Activated CD8-positive, alpha-beta memory T cell treated with anti-CD3 and anti-CD28 coated beads, Interleukin-2, amount 50 U/mL, for 1 hour (primary cell): ENCODE results near the gene VEGFD.

Source experiments
- DNase-seq: peaks from one replicate; pipeline ENCODE4 v3.0.0-alpha.2; 2020; ENCODE audit errors: extremely low read depth

Gene VEGFD, protein sequence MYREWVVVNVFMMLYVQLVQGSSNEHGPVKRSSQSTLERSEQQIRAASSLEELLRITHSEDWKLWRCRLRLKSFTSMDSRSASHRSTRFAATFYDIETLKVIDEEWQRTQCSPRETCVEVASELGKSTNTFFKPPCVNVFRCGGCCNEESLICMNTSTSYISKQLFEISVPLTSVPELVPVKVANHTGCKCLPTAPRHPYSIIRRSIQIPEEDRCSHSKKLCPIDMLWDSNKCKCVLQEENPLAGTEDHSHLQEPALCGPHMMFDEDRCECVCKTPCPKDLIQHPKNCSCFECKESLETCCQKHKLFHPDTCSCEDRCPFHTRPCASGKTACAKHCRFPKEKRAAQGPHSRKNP

DNA sequence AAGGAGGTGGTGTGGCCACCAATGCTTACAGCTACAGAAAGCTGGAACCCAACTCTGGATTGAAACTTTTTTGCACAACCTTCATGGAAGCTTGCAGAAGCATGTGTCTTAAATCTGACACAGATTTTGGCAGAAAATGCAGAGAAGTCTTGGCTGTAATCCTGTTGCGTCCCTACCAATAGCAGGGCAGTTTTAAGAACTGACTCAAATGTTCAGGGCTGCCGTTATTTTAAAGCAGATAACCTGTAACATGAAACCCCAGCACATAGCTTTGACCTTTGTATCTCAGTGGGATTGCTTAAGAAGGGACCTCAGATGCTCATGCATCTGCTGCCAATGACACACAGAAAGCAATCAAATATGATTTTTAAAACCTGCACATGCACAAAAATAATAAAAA is at the start of gene VEGFD:
Gene VEGFD (minus strand): TSS at position 110 of the 400 bp plus-strand sequence. CDS start 467 bp downstream, outside the sequence.
- no peak for DNase-seq

DNA sequence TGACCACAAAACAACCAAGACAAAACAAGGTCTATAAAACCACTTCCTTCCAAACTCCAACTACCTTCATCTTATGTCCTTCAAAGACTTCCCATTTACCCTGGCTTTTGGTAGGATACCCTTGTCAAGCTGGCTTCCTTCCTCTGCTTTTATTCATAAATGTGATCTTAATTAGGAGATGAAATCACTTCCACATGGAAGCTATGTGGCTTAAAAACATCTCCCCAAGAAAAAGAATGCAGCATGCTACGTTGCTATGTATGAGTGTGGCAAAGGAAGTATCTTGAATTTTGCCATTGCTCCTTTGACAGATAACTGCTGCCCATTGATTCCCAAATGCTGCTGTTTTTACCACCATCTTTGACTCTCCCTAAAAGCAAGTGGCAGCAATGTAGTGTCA is 46.4 kb upstream of the VEGFD start:
- no peak for DNase-seq

DNA sequence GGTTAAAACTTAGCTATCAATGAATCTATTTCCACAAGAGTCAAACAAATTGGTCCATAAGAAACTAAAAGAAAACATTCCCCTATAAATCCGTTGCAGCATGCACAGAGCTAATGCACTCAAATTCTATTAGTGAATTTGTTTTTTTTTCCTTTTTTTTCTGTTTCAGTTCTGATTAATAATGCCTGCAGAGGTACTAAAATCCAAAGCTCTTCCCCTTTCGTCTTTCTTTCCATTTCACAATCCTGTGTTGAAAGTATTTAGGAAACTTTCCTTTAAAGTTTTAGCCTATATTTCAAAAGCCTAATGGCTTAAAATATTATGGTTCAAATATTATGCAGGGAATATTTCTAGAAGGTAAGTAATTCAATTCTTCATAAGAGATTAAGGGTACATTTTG is 45.9 kb upstream of the VEGFD start:
- DNase-seq = no peak

DNA sequence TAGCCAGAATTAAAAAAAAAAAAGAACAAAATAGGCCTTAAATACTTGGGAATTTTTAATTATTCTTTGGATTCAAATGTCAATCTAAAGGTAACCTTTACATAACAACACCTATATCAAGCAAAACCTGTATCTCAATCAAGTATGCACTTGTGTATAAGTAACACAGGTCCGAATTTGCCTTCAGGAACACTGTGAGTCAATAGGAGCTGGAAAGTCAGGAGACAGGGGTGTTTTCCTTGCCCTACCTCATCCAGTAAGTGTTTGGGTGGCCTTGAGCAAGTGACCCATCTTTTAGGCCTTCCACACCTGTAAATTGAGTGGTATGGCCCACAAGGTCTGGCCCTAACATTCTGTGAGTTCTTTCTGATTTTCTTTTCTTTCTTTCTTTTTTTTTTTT is 40.8 kb upstream of the VEGFD start:
- DNase-seq = no peak

DNA sequence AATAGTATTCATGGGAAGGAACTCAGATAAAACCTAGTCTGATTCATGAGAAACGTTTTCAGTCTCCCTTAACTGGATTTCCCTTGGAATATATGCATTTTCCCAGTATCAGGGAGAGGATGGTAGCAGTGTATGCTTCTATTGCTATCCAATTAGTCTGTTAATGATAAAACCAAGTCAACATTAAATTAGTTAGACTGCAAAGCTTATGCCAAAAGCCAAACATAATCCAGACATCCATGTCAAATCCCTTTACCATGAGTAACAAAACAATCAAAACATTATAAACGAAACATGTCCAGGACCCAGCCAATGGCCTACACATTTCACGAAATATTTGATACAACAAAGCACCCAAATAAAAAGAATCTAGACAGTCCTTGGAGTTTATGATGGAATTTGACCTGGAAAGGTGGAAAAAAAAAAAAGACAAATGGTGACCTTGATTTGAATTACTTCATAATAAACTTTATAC is 34.5 kb upstream of the VEGFD start:
- no peak for DNase-seq

DNA sequence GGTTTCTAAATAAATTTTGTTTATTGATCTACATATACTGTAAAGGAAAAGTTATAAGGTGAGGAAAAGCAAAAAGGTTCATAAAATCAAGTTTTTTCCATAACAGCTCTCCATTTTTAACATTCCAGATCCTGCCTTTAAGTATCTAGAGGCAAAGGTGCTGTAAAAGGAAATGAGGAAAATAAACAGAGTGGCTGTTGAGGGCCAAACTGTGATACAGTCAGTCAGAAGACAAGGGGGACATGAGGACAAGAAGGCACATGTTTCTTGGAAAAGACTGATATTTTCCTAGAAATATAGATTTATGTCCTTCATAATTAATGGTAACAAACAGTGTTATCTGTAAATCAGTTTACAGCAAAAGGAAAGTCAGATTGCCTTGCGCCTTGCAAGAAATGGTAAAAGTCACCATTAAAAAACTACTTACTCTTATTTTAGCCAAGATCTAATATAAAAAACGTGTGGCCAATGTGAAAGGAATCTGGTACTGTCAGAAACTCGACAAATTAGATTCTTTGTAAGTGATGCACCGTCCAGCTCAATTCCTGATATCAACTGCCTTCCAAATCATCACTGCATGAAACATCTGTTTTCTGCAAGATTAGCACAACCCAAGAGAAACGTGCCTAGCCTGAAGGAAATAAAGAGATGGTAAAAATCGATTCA is 34.0 kb upstream of the VEGFD start:
- no peak for DNase-seq

DNA sequence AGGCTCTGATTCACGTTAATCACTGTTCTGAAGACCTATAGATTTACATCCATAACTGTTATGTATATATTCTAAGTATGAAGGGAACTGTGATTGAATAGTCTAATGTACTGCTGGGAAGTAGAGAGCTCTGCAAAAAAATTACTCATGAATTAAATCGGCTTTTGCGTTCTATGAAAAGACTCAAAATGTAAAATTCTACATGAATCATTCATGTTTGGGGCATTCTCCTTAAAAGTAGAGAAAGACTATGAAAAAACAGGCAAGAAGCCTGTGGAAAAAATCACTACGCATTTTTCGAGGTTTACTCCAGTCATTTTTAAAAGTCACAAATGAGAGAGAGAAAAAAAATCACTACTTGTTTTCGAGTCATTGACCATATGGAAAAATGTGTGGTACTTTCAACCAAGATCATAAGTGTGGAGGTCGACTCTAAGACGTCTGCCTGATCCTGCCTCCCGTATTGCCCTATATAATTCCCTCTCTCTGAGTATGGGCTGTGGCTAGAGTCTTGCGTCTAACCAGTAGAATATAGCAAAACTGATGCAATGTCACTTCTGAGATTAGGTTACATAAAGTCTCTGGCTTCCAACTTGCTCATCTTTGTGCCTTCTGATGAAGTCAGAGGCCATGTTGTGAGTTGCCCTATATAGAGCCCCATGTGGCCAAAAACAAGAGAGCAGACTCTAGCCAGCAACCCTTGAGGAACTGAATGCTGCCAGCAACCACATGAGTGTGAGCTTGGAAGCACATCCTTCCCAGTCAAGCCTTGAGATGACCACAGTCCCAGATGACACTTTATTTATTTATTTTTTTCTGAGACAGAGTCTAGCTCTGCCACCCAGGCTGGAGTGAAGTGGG is 32.1 kb upstream of the VEGFD start:
- DNase-seq = no peak

DNA sequence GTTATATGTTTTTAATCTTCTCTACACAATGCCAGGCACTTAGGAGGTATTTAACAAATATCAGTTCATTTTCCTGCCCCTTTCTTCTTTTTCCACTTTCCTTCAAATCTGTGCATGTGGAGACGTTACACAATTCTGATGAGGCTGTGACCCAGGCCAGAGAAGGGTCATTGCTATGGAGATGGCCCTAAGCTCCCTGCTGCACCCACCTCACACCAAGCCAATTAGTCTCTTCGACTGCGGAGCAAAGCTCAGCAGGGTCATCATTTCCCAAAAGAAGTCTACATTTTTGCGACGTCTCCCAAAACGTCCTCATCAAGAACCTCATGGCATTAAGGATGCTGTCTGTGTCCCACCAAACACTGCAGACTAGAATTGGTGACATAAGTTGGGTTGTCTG is 28.9 kb upstream of the VEGFD start:
- no peak for DNase-seq

DNA sequence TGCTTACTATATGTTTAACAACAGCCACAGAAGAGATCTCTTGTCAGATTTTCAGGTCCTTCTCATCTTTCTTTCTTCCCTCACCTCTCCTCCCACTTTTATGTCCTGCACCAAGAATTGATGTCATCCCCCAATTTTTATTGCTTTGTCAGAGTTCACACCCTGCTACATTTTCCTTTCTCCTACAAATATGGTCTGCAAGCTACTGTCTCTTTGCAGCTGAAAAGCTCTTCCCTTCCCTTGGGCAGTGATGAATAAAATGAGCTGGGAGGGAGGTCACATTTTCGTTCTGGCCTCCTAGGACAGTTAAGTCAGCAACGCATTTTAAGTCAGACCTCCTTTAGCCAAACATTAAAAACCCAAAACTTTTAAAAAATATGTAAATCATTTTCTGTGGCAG is 26.7 kb upstream of the VEGFD start:
- no peak for DNase-seq

DNA sequence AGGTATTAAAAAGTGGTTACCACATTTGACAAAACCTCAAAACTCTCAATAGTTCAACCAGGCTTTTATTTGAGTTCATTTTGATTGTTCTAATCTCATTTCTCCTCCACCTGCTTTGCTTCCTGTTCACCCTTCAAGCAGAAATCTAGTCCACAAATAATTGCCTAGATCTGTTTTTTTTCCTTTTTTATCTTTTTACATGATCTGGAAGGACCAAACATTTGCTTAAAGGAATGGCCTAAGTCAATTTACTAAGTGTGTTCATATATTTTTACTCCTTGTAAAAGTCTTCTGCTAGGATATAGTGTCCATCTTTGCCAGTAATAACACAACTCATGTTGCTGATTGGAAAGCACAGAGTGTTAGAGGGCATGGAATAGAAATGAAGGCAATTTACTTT is 26.2 kb upstream of the VEGFD start:
- DNase-seq = no peak

DNA sequence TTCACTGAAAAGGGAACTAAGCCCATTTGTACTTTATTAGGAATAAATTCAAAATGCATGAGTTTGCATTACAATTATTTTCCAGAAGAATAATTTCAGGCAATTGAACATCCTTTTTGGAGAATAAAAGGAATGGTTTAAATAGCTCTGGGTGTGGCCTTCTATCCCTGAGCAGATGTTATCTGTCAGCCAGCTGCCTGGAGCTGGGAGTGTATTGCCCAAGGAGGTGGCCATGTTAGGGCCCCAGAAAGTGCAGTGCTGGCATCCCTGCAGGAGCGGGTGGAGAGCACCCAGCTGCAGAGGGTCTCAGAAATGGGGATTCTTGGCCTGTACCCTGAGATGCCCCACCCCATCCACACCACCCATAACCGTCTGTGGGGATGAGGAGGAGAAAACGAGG is 21.6 kb upstream of the VEGFD start:
- no peak for DNase-seq

DNA sequence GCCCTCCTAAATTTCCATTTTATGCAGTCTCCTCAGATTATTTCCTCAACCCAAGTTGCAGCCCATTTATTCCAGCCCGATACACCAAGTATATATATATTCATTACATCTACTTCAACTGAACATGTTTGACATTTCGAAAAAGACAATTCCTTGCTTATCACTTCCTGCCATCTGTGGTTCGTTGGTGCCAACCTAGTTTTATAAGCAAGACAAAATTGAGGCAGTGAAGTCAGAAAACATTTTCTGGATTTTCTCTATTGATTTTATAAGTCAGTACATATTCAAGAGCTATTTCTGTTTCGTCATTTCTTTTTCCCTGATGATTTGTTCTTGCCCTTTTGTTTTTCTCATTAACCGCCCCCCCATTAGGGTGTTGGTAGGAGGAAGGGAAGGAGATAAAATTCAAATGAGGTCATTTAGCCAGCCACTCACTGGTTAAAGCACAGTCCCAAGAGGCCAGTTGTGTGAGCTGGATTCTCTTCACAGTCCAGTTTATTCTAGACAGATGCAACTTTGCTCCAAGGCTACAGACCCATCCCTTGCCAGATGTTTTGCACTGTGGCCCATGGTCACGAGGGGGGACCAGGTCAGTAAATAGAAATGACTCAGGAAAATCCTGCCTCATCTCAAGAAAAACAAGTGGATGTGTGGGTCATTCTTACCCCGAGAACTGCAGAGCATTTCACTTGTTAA is 20.3 kb upstream of the VEGFD start:
- no peak for DNase-seq

DNA sequence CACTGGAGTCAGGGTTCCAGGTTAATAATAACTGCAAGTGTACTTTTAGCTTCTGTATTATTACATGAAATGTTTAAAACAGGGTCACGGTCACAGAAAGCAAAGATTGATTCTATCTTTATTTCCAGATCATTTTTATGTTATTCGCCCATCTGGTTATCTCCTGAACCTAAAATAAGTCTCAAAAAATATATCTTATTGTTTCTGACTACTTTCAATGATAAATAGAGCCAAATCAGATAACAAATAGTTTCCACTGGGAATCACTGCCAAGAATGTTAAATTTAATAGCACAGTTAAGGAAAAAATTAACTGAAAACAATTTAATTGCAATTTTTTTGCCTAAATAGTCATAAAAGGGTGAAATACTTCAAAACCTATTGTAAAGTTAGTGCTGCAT is 17.2 kb upstream of the VEGFD start:
- no peak for DNase-seq

DNA sequence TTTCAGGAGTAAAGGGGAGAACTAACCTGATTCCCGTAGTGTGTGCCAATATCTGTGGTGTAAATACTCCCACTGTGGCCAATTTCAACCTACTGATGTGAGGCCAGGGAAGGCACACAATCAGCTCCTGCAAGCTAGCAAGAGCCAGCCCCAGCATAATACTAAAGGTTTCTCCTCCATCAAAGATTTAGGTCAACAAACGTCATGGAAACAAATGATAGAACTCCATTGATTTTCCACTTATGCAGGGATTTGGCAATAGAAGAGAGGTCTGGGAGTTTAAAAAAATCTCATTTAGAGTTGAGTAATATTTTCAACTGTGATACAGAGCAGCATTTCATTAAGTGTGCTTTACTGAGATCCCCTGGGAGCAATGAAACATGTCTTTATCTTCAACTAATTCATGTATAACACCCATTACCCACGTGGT is 15.8 kb upstream of the VEGFD start:
- DNase-seq = no peak

DNA sequence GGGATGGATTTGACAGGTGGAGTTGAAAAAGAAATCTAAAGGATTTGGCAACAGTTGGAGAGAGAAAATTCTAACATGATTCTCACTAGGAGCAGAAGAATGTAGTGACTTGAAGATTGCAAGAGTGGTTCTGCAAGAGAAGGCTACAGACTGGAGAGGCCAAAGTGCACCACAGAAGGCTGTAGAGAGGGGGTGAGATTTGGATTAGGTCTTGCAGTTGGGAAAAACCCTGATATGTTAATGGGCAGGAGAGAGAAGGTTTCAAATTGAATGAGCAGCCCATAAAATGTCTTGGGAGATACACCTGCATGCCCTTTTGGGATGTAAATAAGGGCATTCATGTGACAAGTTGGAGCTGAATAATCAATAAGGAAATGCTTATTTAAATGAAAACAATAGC is 14.7 kb upstream of the VEGFD start:
- no peak for DNase-seq

DNA sequence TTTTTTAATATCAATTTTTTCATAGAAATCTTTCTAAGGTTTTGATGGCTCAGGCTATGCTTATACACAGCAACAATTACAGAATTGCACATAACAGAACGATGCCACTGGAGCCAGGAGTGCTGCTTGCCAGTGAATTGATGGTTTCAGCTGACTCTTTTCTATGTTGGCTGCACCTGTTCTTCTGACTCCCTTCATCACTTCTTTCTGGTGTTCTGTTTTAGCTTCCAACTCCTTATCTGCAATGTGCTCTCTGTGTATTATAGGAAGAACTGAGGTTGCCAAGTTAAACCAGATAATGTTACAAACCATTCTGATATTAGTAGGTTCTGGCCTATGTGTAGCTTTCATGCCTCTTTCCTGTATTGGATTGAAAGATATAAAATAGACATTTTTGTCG is 11.6 kb upstream of the VEGFD start:
- no peak for DNase-seq

DNA sequence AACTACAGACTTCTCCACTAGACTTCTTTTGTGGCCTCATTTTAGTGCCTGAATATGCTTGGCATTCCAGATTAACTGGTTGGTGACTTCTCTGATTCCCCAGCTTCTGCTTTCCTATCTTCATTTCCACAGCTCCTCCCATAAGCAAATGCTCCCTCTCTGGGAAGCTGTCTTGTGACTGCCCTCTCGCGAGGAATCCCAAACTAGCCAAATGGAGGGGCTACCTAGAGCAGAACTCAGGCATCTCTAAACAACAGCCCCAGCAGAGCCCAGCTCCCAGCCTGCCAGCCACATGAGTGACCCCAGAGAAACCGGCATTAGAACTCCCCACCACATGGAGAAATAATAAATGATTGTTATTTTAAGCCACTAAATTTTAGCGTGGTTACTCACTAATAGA is 7.6 kb upstream of the VEGFD start:
- DNase-seq = no peak

DNA sequence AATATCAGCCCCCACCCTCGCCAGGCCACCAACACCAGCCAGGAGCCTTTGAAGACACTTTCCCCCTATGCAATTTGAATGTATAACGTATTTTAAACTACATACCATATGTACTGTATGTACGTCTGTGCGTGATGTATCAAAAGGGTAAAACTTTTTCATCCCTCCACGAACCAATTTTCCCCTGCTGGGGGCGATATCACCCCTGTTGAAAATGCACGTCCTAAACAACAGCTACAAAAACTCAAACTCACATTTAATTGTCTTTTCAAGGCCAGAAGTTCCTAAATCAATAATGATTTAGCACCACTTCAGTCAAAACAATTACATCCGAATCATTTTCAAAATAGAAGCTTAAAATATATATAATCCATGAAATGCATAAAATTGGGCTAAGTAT is 1.4 kb downstream of the VEGFD start:
- no peak for DNase-seq

DNA sequence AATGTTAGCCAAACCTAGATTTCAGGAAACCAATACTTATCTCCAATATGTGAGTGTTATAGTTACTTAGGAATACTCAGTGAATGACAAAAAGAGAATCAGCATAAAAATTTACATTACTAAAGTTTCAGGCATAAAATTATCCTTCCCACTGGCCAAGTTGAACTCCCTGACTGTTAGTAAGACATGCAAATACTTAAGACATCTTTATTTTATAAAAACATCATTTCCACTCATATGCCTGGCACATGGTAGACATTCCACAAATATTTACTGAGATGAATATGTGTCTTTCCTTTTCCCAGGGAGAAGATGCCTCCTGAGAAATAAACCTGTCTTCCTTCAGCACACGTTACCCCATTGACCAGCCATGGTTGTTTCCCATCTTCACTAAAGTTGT is 7.3 kb downstream of the VEGFD start:
- no peak for DNase-seq

DNA sequence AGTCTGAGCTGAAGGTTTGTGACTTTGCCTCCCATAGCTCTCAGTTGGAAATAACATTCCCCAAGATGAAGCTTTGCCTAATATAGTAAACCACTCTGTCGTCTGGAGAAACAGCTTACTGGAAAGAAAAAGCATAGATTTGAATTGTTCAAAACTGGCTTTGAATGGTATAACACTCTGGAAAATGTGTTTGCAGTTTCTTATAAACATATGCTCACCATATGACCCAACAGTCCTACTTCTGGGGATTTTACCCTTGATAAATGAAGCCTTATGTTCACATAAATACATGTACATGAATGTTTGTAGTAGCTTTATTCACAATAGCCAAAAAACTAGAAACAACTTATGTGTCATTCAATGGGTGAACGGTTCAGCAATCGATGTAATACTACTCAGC is 10.2 kb downstream of the VEGFD start:
- no peak for DNase-seq

DNA sequence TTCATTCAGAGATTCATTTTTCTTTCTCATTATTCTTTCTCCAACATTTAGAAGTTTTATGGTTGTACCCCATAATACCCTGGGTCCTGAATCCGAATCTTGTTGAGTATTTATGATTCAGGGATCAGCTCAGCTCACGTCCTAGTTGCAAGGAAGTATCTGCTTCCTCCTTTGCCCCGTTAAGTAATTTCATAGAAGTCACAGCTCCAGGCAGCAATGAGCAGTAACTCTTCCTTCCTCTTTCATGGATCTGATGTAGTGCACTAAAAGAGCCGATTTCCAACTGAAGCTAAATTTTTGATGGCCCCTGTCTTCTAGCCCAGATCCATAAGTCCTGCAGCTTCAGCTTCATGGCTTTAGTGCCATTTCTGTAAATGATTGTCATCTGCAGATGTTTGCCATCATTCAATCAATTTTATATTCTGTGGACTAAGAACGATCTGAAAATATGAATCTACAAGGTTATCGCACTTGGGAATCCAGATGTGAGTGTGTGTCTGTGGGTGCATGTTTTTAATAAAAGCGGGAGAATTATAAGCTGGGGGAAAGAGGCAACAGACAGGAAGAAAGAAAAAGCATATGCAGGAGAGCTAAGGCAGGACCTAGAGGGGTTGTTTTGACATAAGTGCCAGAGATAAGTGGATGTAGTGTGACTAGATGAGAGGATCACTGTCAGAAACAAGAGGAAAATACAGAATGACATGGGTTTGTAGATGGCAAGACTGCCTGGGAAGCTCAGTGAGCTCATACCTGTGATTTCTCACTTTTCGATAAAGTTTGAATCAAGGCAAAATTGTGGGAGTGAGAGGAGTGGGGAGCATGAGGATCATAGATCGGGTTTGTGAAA is 17.5 kb downstream of the VEGFD start:
- no peak for DNase-seq
